GM11168 (cell line): ENCODE results near the gene IRF2.
"Not testable (repeated sequence)": the region's sequence is repeated elsewhere in the genome, so short reads cannot be mapped to it uniquely, and the experiment has no call there.

Experiments
- in situ Hi-C: fragments of 300-500 bp; cut with MboI; formaldehyde crosslinking; loops from one replicate; pipeline ENCODE4 v1.12.0; 2022; ENCODE audit warnings: low sequenced_read_pairs; ENCODE audit not compliant: unreplicated experiment

Gene IRF2

DNA sequence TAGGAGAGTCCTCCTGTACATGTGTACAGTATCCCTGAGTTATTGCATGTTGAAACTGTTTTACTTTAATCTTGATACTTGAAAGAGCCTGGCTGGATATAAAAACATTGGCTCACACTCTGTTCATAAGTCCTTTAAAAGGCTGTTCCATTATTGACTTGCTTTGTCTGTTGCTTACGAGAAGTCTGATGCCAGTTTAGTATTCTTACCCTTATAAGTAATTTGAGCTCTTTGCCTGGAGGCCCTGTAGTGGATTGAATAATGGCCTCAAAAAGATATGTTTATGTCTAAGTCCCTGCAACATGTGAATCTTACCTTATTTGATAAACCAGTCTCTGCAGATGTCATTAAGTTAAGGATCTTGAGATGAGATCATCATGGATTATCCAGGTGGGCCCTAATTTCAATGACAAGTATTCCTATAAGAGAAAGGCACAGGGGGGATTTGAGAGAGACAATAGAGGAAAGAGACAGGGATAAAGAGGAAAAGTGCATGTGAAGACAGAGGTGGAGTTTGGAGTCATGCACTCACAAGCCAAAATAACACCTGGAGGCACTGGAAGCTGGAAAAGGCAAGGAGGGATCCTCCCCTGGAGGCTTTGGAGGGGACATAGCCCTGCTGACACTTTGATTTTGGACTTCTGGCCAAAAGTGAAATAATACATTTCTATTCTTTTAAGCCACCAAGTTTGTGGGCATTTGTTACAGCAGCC, 98.1 kb downstream of the IRF2 start:
- in situ Hi-C loops: no loop called here

GRCh38 chr4:184375623-184376022, 98.7 kb downstream of the IRF2 start:
- in situ Hi-C loops: not testable (repeated sequence)

- in situ Hi-C loops: no loop called here
These were observed 99.3 kb downstream of the IRF2 start for GRCh38 chr4:184375027-184375426.

DNA sequence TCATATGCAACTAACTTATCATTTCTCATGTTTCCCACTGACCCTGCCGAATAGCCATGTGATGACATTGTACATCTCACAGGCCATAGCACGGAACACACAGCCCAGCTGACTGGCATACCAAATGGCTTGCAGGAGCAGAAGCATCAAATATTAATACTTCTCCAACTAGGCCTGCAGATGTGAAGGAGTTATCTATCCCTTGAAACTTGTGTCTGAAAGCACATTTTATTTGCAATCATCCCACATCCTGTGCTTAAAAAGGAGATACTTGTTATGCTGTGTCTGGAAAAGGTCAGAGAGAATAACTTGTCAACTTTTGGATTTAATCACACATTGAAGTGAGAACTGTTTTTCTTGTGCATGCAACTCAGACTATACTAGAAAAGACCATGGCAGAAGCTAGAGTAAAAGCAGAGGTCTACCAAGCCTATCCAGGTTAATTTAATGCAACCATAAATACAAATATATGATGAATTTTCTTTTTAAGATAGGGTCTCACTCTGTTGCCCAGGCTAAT, 100.4 kb downstream of the IRF2 start:
- in situ Hi-C loops: no loop called here

GRCh38 chr4:184371390-184371787, 103.0 kb downstream of the IRF2 start:
- in situ Hi-C loops: no loop called here

DNA sequence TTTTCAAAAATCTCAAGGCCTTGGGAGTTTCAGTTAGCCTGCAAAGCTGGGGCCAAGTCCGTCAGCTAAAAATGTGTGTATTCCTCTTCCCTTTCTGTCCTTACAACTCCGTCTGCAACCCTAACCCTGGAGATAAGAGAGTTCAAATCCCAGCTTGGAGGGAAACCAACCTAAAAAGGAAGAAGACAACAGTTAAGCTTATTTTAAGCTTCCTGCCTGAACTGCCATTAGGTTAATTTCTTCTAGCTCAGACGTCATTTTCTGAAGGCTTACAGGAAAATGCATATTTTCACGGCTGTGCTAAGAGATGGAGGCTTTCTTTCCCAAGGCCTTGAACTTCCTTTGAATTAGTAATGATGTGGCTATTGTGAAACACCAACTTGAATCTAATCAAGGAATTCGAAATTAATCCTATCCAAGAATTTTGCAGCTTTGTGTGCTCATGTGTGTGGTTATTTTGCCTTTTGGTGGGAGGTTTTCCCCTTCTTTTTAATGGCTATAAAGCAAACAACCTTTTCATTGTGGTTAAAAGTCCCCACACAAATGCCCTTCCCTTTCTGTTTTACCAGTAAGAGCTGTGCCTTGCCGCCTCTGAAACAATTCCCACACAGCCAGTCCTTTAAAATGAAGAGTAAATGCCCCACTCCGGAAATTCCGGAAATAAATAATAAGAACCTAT, 103.5 kb downstream of the IRF2 start:
- in situ Hi-C loops: no loop called here

DNA sequence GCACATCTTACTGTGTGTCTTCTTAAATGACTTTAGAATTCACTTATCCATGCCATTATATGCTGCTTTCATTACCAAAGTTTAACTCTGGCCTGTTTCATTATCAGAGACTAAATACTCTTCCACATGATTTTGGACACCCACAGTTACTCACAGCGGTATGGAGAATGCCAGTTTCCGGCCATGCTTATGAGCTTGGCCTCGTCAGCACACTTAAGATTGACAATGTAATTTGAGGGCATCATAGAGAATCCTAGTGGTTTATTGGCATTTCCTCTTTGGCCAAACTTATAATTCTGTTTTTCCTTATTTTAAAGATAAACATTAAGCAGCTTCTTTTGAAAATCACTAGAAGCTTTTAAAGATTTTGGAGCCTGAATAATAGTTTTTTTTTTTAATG, 104.5 kb downstream of the IRF2 start:
- in situ Hi-C loops: no loop called here

DNA sequence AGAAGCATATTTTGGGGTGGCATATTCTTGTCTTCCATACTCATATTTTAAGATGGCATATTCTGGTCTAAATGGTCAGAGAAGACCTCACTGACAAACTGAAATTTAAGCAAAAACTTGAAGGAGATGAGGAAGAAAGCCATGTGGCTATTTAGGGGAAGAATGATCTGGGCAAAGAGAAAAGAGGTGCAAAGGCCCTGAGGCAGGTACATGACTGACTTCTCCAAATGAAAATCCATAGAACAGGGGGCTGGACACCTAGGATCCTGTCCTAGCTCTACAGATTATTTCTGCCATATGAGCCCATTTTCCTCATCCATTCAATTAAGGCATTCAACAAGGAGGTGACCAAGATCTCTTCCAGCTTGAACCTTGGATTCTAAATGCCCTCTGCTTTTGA, 105.6 kb downstream of the IRF2 start:
- in situ Hi-C loops: no loop called here

GRCh38 chr4:184368290-184368689, 106.1 kb downstream of the IRF2 start:
- in situ Hi-C loops: no loop called here

DNA sequence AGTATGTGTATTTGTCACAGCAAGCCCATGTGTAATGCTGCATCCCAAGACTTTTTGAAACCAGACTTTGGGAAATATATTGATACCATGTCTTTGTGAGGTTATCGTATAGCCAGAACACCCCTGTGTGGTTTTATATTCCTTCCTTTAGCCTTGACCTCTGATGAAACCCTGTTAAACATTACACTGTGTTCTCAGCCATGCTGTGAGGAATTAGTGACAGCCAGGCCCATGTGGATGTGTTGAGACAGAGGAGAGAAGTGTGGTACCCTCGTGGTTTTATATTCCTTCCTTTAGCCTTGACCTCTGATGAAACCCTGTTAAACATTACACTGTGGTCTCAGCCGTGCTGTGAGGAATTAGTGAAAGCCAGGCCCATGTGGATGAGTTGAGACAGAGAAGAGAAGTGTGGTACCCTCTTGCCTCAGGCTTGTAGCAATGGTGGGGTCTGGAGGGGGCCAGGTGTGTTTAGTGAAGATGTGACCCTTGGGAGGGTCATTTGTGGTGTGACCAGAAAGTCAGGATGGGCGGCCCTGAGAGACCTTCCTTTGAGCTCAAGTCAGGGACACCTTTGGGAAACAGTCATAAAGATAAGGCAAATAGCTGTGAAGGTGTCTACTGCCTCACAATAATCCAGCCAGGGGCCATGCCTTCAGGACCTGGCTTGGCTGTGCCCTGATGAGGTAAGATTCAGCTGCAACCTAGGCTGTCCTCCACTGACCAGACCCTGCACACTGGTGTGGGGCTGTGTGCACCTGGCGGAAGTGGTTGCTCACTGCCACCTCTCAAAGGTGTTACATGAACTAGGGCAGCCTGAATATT, 110.0 kb downstream of the IRF2 start:
- in situ Hi-C loops: no loop called here

DNA sequence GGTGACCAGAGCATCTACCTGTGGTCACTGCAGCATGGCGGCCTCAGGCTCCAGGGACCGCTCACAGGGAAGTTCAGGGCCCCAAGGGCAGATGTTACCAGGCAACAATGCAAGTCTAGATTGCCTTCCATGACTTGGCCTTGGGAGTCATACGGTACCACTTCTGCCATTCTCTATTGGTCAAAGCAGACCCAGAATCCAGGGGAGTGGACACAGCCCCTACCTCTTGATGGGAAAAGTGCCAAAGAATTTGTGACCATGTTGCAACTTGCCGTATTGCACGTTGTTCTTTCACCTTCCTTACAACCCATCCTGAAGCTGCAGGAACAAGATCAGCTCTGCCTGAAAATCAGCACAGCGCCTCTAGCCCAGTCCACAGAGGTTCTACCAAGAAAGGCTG, 111.1 kb downstream of the IRF2 start:
- in situ Hi-C loops: no loop called here

- in situ Hi-C loops: no loop called here
These were observed 112.0 kb downstream of the IRF2 start for GRCh38 chr4:184362396-184362795.

DNA sequence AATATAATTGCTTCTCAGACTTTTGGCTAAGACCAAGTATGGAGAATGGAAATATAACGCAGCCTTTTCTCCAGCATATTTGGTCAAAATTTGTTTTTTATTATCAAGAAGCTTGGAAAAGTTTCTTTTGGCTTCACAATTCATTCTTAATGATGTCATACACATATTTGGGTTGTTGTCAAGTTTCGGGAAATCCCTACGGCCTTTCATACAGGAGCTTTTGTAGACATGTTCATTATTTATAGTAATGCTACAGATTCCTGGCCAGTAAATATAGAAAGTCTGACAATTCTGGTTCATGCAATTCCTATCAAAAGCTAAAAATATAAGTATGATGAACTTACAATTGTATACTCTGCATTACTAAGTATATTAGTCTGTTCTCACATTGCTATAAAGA, 112.9 kb downstream of the IRF2 start:
- in situ Hi-C loops: no loop called here

DNA sequence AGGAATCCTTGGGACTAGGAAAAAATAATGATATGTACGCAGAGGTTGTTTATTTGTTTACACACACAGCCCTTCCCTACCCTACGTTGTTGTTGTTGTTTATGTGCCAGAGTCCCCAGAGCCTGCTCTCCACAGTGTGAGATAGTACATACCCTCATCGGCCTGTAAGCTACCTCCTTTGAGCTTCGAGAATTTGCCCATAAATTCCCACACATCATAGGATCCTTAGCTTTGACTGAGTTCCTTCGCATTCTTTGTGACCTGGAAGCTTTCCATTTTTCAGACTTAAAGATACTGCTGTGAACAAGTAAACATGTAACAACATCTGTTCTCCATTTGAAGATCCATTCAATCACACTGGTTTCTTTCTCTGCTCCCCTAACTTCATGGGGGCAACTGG, 114.5 kb downstream of the IRF2 start:
- in situ Hi-C loops: no loop called here

DNA sequence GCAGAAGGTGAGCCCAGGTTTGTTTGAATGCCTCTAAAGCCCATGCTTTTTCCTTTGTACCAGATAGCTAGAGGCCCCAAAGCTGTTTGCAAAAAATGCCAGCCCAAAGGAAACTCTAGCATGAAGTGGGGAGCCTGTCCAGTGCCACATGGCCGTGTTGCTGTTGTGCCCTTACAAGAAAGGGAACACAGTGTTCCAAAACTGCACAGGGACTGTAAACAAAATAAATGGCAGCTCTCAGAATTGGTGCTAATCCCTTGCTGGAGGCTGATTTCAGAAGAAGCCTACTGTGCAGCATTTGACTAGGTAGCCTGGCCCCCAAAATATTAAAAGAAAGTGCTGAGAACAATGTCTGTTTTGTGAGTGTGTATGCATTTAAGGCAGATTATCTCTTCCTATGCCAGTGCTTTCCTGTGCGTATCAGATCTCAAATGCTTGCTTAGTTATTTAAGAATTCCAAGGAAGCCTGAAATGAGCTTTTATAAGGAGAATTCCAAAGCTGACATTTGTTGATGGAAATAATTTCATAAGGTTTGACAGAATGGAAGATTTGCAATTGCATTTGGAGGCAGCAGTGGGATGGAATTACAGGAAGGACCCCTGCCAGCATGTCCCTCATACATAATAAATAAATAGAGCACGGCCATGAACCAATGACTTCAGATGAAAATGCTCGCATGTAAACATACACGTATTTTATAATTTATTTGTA, 115.7 kb downstream of the IRF2 start:
- in situ Hi-C loops: no loop called here

- in situ Hi-C loops: no loop called here
These were observed 116.6 kb downstream of the IRF2 start for GRCh38 chr4:184357772-184358171.

GRCh38 chr4:184357165-184357564, 117.2 kb downstream of the IRF2 start:
- in situ Hi-C loops: no loop called here

GRCh38 chr4:184356366-184356765, 118.0 kb downstream of the IRF2 start:
- in situ Hi-C loops: no loop called here

- in situ Hi-C loops: no loop called here
These were observed 118.5 kb downstream of the IRF2 start for GRCh38 chr4:184355857-184356256.

GRCh38 chr4:184355111-184355604, 119.2 kb downstream of the IRF2 start:
- in situ Hi-C loops: no loop called here
